Measurements from ENCODE around the gene PGRMC2. TPM values are rescaled to one million over a fixed set of nuclear protein-coding genes. Genes with fewer than 3 reads are reported as not detected.

Gene PGRMC2
- total RNA-seq, 1 experiment from 2014 or later, result 77.6 TPM

DNA sequence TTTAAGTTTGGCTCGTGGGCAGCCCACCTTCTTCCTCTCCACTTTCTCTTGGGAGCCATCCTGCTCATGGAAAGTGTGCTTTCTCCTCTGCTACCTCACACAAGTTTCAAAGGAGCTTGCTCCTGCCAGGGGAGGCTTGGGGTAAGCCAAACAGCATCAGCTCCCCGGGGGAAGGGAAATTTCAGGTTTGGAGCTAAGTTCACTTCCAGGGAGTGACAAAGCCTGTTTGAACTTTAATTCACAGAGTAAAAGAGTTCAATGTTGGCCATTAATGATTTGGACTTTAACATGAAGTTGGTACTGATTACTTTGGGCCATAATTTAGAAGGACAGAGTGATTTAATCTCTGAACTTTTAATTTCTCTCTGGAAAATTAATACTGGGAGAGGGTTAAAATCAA is 4.7 kb upstream of the PGRMC2 start:
- H2BK20ac ChIP-seq (ENCODE audit: low read depth, low read length, poor library complexity, severe bottlenecking), result no peak overlapping the region
- no peak overlapping the region for H3K14ac ChIP-seq (ENCODE audit: insufficient read depth, low read length)
- DNase-seq, result no peak
- H3K4ac ChIP-seq (ENCODE audit: low read depth, low read length), result no peak overlapping the region
- no peak overlapping the region for H4K8ac ChIP-seq (replicated peaks; ENCODE audit: insufficient read length, low read depth, low read length)
- H4K5ac ChIP-seq (ENCODE audit: insufficient read length, low read depth, low read length), result no peak overlapping the region
- no peak overlapping the region for H2AFZ ChIP-seq (ENCODE audit: low read length)
- Mint-ChIP-seq H3K36me3 (ENCODE audit: insufficient read depth in 1 of 3, low read depth in 3 of 3) (no peaks in the 10 kb centered on the region), H3K27ac (peak overlapping the region in 1 of 3 experiments; percentile 58; a peak in 3 of 7 replicates), H3K9me3 (no peaks in the 10 kb centered on the region), H3K27me3 (ENCODE audit: low read depth) (no peaks in the 10 kb centered on the region), H3K4me1 (peaks cover 9 to 14% of the 10 kb centered on the region in 2 experiments), H3K4me3 (no peak overlapping the region)
- H3T11ph ChIP-seq (ENCODE audit: low read length), result no peak overlapping the region
- H3K4me1 ChIP-seq (ENCODE audit: insufficient read depth, low read length), result no peaks in the 10 kb centered on the region
- H3K9ac ChIP-seq (ENCODE audit: extremely low read depth, insufficient read length, low read length), result peak overlapping the region; percentile 27
- no CpG with 5 or more reads among the region's 2 CpGs for WGBS (ENCODE audit: extremely low coverage, insufficient read length, low lambda C conversion rate)
- H2BK5ac ChIP-seq (ENCODE audit: insufficient read length, low read length), result no peak overlapping the region
- H4K91ac ChIP-seq (ENCODE audit: insufficient read length, low read depth, low read length), result no peak overlapping the region
- H3K27me3 ChIP-seq (ENCODE audit: insufficient read depth, low read length), result no peaks in the 10 kb centered on the region
- H3K27ac ChIP-seq (ENCODE audit: insufficient read length, low read depth, low read length), result no peak overlapping the region
- H3K9me3 ChIP-seq (ENCODE audit: control insufficient read depth, low read depth, low read length), result no peaks in the 10 kb centered on the region
- H2BK120ac ChIP-seq (ENCODE audit: low read depth, low read length, poor library complexity, severe bottlenecking), result no peak overlapping the region
- H3K4me2 ChIP-seq (ENCODE audit: insufficient read depth, insufficient read length, low read length), result no peak overlapping the region
- H3K23me2 ChIP-seq (ENCODE audit: insufficient read length, low read depth, low read length, poor library complexity, severe bottlenecking), result peaks cover 7% of the 10 kb centered on the region
- H3K23ac ChIP-seq (ENCODE audit: insufficient read length, low read depth, low read length), result no peak overlapping the region
- H3K56ac ChIP-seq (ENCODE audit: insufficient read length, low read depth, low read length), result no peak overlapping the region
- no peak overlapping the region for H2BK15ac ChIP-seq (ENCODE audit: low read depth, low read length)
- H3K79me1 ChIP-seq (ENCODE audit: insufficient read depth, low read depth, low read length, poor library complexity, severe bottlenecking), result no peaks in the 10 kb centered on the region
- no peak overlapping the region for H2BK12ac ChIP-seq (ENCODE audit: insufficient read length, low read depth, low read length)
- H3K79me2 ChIP-seq (ENCODE audit: insufficient read depth, low read length), result no peaks in the 10 kb centered on the region
- no peaks in the 10 kb centered on the region for H4K20me1 ChIP-seq (ENCODE audit: control insufficient read depth, insufficient read depth, insufficient read length)
- H2AK5ac ChIP-seq (ENCODE audit: insufficient read length, low read length), result no peak overlapping the region
- H3K18ac ChIP-seq (ENCODE audit: insufficient read length, low read depth, low read length), result no peak overlapping the region
- TF ChIP-seq, protein P1, sequence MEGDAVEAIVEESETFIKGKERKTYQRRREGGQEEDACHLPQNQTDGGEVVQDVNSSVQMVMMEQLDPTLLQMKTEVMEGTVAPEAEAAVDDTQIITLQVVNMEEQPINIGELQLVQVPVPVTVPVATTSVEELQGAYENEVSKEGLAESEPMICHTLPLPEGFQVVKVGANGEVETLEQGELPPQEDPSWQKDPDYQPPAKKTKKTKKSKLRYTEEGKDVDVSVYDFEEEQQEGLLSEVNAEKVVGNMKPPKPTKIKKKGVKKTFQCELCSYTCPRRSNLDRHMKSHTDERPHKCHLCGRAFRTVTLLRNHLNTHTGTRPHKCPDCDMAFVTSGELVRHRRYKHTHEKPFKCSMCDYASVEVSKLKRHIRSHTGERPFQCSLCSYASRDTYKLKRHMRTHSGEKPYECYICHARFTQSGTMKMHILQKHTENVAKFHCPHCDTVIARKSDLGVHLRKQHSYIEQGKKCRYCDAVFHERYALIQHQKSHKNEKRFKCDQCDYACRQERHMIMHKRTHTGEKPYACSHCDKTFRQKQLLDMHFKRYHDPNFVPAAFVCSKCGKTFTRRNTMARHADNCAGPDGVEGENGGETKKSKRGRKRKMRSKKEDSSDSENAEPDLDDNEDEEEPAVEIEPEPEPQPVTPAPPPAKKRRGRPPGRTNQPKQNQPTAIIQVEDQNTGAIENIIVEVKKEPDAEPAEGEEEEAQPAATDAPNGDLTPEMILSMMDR (conservative IDR thresholded peaks at IDR 0.05), result no peak
